ENCODE measurements around the gene CHD3. TPM values are rescaled to one million over a fixed set of nuclear protein-coding genes. Genes with fewer than 3 reads are reported as not detected.

Gene CHD3
- total RNA-seq, 2 experiments from 2014 or later = 216 to 223 TPM

DNA sequence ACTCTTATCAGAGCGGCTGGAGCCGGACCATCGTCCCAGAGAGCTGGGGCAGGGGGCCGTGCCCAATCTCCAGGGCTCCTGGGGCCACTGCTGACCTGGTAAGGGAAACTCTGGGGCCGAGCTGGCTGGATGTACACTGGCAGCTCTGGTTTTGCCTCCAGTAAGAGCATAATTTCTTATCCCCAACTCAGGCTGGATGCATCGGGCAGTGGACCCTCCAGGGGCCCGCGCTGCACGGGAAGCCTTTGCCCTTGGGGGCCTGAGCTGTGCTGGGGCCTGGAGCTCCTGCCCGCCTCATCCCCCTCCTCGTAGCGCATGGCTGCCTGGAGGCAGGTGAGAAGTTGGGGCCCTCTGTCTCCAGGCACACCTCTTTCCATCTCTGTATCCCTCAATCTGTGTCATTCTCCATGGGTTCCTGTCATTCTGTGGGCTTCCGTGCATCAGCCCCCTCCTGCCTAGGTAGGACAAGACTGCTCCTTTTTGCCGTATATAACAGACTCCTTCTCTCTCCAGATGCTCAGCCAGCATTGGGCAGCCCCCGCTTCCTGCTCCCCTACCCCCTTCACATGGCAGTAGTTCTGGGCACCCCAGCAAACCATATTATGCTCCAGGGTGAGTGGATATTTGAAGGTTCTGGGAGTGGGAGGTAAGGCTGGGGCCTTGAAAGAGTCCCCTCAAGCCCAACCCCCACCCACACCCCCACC is 43.1 kb upstream of the CHD3 start:
- peaks cover 6% of the 10 kb centered on the region for H3K36me3 Mint-ChIP-seq (ENCODE audit: low read depth)
- CTCF ChIA-PET = interaction anchor here (1.0 to 2.4 kb wide), 10 partner anchors 10 to 144 kb away, joined by 3 to 19 read pairs (median 4); partner anchors contain the start of genes CYB5D1, KDM6B and NAA38
- H3K27me3 Mint-ChIP-seq = no peaks in the 10 kb centered on the region
- H3K27ac Mint-ChIP-seq = peak overlapping the region; percentile 97
- H3K4me3 Mint-ChIP-seq = peak overlapping the region; percentile 98
- no peaks in the 10 kb centered on the region for H3K9me3 Mint-ChIP-seq
- H3K4me1 Mint-ChIP-seq = peaks cover 30% of the 10 kb centered on the region
- DNase-seq = no peak
- POLR2A ChIA-PET = interaction anchor here (1.5 kb wide), 1 partner anchor 10 kb away, joined by 4 read pairs; no protein-coding TSS in a partner anchor

- Mint-ChIP-seq H3K9me3 (no peaks in the 10 kb centered on the region), H3K27ac (peak overlapping the region; percentile 25), H3K4me3 (no peak overlapping the region), H3K27me3 (no peaks in the 10 kb centered on the region), H3K4me1 (peaks cover 29% of the 10 kb centered on the region), H3K36me3 (ENCODE audit: low read depth) (peaks cover 6% of the 10 kb centered on the region)
- POLR2A ChIA-PET = no interaction called here
- DNase-seq = no peak
- CTCF ChIA-PET = interaction anchor here (1.3 to 2.4 kb wide), 3 partner anchors 11 kb away, joined by 3 to 19 read pairs (median 9); partner anchors contain the start of genes CYB5D1 and NAA38
These were observed 42.4 kb upstream of the CHD3 start for GRCh38 chr17:7846063-7846735.

- no peaks in the 10 kb centered on the region for H3K27me3 Mint-ChIP-seq
- peaks cover 34% of the 10 kb centered on the region for H3K4me1 Mint-ChIP-seq
- H3K4me3 Mint-ChIP-seq = no peak overlapping the region
- ChIA-PET CTCF (interaction anchor here (1.3 to 2.4 kb wide), 2 partner anchors 10 to 12 kb away, joined by 3 to 19 read pairs; partner anchors contain the start of gene NAA38), POLR2A (no interaction called here)
- H3K9me3 Mint-ChIP-seq = no peaks in the 10 kb centered on the region
- DNase-seq = no peak
- peaks cover 6% of the 10 kb centered on the region for H3K36me3 Mint-ChIP-seq (ENCODE audit: low read depth)
- peak overlapping the region; percentile 31 for H3K27ac Mint-ChIP-seq
These were observed 41.6 kb upstream of the CHD3 start for GRCh38 chr17:7846765-7847661.

DNA sequence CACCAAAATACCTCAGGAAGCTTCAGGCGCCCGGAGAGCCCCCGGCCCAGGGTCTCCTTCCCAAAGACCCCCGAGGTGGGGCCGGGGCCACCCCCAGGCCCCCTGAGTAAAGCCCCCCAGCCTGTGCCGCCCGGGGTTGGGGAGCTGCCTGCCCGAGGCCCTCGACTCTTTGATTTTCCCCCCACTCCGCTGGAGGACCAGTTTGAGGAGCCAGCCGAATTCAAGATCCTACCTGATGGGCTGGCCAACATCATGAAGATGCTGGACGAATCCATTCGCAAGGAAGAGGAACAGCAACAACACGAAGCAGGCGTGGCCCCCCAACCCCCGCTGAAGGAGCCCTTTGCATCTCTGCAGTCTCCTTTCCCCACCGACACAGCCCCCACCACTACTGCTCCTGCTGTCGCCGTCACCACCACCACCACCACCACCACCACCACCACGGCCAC is 40.4 kb upstream of the CHD3 start:
- no peak for DNase-seq
- no peak overlapping the region for H3K4me3 Mint-ChIP-seq

GRCh38 chr17:7848739-7849129 is 39.9 kb upstream of the CHD3 start:
- CTCF ChIA-PET = interaction anchor here (1.6 kb wide), 1 partner anchor 13 kb away, joined by 4 read pairs; no protein-coding TSS in a partner anchor

More for the DNA sequence above, 40.4 kb upstream of the CHD3 start:
- Mint-ChIP-seq H3K4me1 (peaks cover 31% of the 10 kb centered on the region), H3K9me3 (no peaks in the 10 kb centered on the region), H3K36me3 (ENCODE audit: low read depth) (peaks cover 2% of the 10 kb centered on the region), H3K27ac (no peak overlapping the region), H3K27me3 (no peaks in the 10 kb centered on the region)
- CTCF ChIA-PET = no interaction called here
- POLR2A ChIA-PET = interaction anchor here (0.6 kb wide), 1 partner anchor 8 kb away, joined by 3 read pairs; no protein-coding TSS in a partner anchor

DNA sequence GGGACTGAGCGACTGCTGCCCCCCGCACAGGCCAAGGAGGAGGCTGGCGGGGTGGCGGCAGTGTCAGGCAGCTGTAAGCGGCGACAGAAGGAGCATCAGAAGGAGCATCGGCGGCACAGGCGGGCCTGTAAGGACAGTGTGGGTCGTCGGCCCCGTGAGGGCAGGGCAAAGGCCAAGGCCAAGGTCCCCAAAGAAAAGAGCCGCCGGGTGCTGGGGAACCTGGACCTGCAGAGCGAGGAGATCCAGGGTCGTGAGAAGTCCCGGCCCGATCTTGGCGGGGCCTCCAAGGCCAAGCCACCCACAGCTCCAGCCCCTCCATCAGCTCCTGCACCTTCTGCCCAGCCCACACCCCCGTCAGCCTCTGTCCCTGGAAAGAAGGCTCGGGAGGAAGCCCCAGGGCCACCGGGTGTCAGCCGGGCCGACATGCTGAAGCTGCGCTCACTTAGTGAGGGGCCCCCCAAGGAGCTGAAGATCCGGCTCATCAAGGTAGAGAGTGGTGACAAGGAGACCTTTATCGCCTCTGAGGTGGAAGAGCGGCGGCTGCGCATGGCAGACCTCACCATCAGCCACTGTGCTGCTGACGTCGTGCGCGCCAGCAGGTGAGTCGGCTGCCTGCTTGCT is 39.3 kb upstream of the CHD3 start:
- Mint-ChIP-seq H3K4me3 (no peak overlapping the region), H3K27ac (no peak overlapping the region), H3K27me3 (no peaks in the 10 kb centered on the region), H3K36me3 (ENCODE audit: low read depth) (peaks cover 2% of the 10 kb centered on the region), H3K4me1 (peaks cover 31% of the 10 kb centered on the region), H3K9me3 (no peaks in the 10 kb centered on the region)
- CTCF ChIA-PET = interaction anchor here (0.8 to 1.6 kb wide), 2 partner anchors 14 to 141 kb away, joined by 3 to 4 read pairs; no protein-coding TSS in a partner anchor
- POLR2A ChIA-PET = no interaction called here
- no peak for DNase-seq

More at GRCh38 chr17:7848739-7849129, 39.9 kb upstream of the CHD3 start:
- H3K27ac Mint-ChIP-seq = no peak overlapping the region
- H3K4me3 Mint-ChIP-seq = no peak overlapping the region
- H3K36me3 Mint-ChIP-seq (ENCODE audit: low read depth) = peaks cover 2% of the 10 kb centered on the region
- no peaks in the 10 kb centered on the region for H3K27me3 Mint-ChIP-seq
- H3K4me1 Mint-ChIP-seq = peaks cover 31% of the 10 kb centered on the region
- no peaks in the 10 kb centered on the region for H3K9me3 Mint-ChIP-seq
- POLR2A ChIA-PET = no interaction called here
- no peak for DNase-seq

DNA sequence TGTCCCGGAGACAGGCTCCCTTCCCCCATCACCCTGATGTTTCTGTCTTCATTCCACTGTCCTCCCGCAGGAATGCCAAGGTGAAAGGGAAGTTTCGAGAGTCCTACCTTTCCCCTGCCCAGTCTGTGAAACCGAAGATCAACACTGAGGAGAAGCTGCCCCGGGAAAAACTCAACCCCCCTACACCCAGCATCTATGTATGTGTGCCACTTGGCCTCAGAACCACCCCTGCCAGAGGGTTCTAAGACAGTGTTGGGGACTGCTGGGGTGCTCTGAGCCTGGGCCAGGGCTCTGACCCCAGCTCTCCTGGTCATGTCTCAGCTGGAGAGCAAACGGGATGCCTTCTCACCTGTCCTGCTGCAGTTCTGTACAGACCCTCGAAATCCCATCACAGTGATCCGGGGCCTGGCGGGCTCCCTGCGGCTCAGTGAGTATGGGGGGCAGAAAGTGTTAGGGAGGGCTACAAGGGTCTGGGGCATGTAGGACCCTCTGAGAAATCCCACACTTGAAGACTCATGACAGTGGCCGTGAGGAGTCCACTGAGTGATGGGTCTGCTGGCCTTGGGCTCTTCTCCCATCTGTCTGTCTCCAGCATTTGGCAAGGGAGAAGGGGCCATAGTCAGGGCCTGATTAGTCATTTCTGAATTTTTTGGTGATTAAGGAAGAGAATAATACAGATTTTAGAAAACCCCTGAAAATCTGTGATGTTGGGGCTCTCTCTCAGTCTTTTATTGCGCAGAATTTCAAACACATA is 38.7 kb upstream of the CHD3 start:
- H3K36me3 Mint-ChIP-seq (ENCODE audit: low read depth) = peaks cover 2% of the 10 kb centered on the region
- peaks cover 29% of the 10 kb centered on the region for H3K4me1 Mint-ChIP-seq
- no peak overlapping the region for H3K4me3 Mint-ChIP-seq
- H3K27me3 Mint-ChIP-seq = no peaks in the 10 kb centered on the region
- no peak for DNase-seq
- H3K27ac Mint-ChIP-seq = no peak overlapping the region
- POLR2A ChIA-PET = no interaction called here
- no peaks in the 10 kb centered on the region for H3K9me3 Mint-ChIP-seq
- CTCF ChIA-PET = interaction anchor here (0.8 to 2.0 kb wide), 5 partner anchors 8 to 141 kb away, joined by 3 to 12 read pairs (median 4); no protein-coding TSS in a partner anchor

DNA sequence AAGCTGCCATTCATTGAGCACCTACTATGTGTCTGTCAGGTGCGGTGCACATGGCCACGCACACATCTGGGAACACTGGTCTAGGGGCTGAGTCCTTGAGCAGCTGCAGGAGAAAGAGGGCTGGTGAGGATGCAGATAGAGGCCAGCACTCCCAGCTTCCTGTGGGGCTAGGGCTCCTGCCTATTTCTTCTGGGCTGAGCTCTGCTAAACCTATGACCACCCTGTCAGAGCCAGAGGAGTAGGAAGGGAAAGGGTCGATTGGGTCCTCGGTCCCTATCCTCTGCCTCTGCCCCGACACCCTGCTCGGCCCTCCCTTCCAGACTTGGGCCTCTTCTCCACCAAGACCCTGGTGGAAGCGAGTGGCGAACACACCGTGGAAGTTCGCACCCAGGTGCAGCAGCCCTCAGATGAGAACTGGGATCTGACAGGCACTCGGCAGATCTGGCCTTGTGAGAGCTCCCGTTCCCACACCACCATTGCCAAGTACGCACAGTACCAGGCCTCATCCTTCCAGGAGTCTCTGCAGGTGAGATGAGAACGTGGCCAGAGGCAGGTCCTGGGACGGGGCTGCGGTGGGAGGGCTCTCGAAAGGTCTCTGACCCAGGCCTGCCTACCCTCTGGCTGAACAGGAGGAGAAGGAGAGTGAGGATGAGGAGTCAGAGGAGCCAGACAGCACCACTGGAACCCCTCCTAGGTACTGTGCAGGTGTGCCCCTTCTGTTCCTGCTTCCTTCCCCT is 37.7 kb upstream of the CHD3 start:
- ChIA-PET CTCF (interaction anchor here (0.5 to 2.0 kb wide), 6 partner anchors 9 to 139 kb away, joined by 3 to 12 read pairs (median 4); partner anchors contain the start of gene KDM6B), POLR2A (no interaction called here)
- Mint-ChIP-seq H3K36me3 (ENCODE audit: low read depth) (peaks cover 5% of the 10 kb centered on the region), H3K4me1 (peaks cover 24% of the 10 kb centered on the region), H3K4me3 (peak overlapping the region; percentile 80), H3K9me3 (no peaks in the 10 kb centered on the region), H3K27ac (peak overlapping the region; percentile 83), H3K27me3 (no peaks in the 10 kb centered on the region)
- no peak for DNase-seq

DNA sequence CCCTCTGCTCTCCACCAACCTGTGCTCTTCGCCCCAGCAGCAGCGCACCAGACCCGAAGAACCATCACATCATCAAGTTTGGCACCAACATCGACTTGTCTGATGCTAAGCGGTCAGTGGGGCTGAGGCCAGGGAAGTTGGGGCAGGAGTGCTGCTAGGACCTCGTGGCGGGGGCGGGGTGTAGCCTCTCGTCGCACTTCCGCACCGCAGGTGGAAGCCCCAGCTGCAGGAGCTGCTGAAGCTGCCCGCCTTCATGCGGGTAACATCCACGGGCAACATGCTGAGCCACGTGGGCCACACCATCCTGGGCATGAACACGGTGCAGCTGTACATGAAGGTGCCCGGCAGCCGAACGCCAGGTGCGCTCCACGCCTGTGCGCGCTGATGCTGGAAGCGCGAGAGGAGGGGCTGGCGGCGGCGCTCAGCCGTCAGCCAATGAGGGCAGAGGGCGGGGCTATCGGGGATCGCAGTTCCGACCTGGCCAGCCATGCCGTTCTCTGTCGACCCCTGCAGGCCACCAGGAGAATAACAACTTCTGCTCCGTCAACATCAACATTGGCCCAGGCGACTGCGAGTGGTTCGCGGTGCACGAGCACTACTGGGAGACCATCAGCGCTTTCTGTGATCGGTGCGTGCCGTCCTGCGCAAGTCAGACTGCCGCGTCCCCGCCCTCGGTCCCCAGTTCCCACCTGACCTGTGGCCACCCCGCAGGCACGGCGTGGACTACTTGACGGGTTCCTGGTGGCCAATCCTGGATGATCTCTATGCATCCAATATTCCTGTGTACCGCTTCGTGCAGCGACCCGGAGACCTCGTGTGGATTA is 36.9 kb upstream of the CHD3 start:
- peak; percentile 95 for DNase-seq
- Mint-ChIP-seq H3K36me3 (ENCODE audit: low read depth) (peaks cover 6% of the 10 kb centered on the region), H3K4me3 (peak overlapping the region; percentile 80), H3K4me1 (peaks cover 24% of the 10 kb centered on the region), H3K27me3 (no peaks in the 10 kb centered on the region), H3K9me3 (no peaks in the 10 kb centered on the region), H3K27ac (peak overlapping the region; percentile 83)
- ChIA-PET CTCF (interaction anchor here (0.5 to 2.0 kb wide), 5 partner anchors 10 to 138 kb away, joined by 3 to 12 read pairs (median 5); partner anchors contain the start of gene KDM6B), POLR2A (no interaction called here)

GRCh38 chr17:7852262-7852670 is 36.3 kb upstream of the CHD3 start:
- Mint-ChIP-seq H3K9me3 (no peaks in the 10 kb centered on the region), H3K27ac (peak overlapping the region; percentile 83), H3K4me1 (peaks cover 22% of the 10 kb centered on the region), H3K36me3 (ENCODE audit: low read depth) (peaks cover 6% of the 10 kb centered on the region), H3K27me3 (no peaks in the 10 kb centered on the region), H3K4me3 (no peak overlapping the region)
- no peak for DNase-seq
- POLR2A ChIA-PET = no interaction called here
- CTCF ChIA-PET = no interaction called here

All from activated CD4-positive, alpha-beta T cell treated with anti-CD3 and anti-CD28 coated beads, Interleukin-2, amount 10 ng/mL, durations not matched to agents 7 days and 5 days (primary cell).